Measurements from ENCODE around the gene SAV1.
A peak's percentile ranks its signal among the peaks of the same experiment; 100 is the strongest.
"Not testable (repeated sequence)": the region's sequence is repeated elsewhere in the genome, so short reads cannot be mapped to it uniquely, and the experiment has no call there.

SAV1 gene

GRCh38 chr14:50667996-50668825 is at the start of gene SAV1:
Gene SAV1 (minus strand): TSS chr14:50668306. CDS start chr14:50667967, 339 bp downstream.
- peak; percentile 31 for DNase-seq

- no peak for DNase-seq
Observed at GRCh38 chr14:50717811-50718210, 49.7 kb upstream of the SAV1 start.

GRCh38 chr14:50714450-50715073 is 46.5 kb upstream of the SAV1 start:
- DNase-seq = no peak

DNA sequence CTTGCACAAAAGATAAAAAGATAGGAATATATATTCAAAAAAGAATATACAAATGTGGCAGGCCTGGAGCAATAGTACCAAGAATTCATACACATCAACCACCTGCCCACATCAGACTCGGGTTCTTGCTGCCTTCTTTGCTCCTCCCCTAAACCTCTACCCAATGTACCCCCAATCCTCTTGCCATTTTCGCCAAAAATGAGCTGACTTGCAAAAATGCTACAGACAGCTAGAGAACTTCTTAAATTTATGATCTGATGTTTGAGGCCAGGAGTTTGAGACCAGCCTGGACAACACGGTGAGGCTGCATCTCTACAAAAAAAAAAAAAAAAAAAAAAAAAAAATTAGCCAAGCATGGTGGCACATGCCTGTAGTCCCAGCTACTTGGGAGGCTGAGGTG is 42.9 kb upstream of the SAV1 start:
- DNase-seq = no peak

- no peak for DNase-seq
Observed at GRCh38 chr14:50705026-50705593, 37.0 kb upstream of the SAV1 start.

- DNase-seq = no peak
Observed at GRCh38 chr14:50704454-50705010, 36.4 kb upstream of the SAV1 start.

- no peak for DNase-seq
Observed at GRCh38 chr14:50697659-50698290, 29.7 kb upstream of the SAV1 start.

DNA sequence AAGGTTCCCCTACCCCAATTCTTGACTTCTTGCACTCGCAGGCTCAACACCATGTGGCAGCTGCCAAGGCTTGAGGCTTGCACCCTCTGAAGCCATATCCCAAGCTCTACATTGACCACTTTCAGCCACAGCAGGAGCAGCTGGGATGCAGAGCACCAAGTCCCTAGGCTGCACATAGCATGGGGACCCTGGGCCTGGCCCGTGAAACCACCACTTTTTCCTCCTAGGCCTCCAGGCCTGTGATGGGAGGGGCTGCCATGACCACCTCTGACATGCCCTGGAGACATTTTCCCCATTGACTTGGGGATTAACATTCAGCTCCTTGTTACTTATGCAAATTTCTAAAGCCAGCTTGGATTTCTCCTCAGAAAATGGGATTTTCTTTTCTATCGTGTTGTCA is 26.2 kb upstream of the SAV1 start:
- DNase-seq = not testable (repeated sequence)

- DNase-seq = no peak
Observed at GRCh38 chr14:50688875-50689274, 20.8 kb upstream of the SAV1 start.

DNA sequence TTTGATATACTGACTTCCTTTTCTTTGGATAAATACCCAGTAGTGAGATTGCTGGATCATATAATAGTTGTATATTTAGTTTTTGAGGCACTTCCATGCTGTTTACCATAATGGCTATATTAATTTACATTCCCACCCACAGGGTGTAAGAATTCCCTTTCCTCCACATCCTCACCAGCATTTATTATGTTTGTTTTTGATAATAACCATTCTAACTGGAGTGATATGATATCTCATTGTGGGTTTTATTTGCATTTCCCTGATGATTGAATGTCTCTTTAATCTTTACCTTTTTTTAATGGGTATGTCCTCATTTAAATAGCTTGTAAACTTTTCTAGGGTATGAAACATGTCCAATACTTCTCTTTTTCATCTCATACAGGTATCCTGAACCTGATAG is 11.6 kb upstream of the SAV1 start:
- no peak for DNase-seq

GRCh38 chr14:50678163-50678562 is 10.1 kb upstream of the SAV1 start:
- DNase-seq = no peak

GRCh38 chr14:50677527-50678063 is 9.5 kb upstream of the SAV1 start:
- no peak for DNase-seq

- DNase-seq = no peak
Observed at GRCh38 chr14:50676814-50677516, 8.9 kb upstream of the SAV1 start.

DNA sequence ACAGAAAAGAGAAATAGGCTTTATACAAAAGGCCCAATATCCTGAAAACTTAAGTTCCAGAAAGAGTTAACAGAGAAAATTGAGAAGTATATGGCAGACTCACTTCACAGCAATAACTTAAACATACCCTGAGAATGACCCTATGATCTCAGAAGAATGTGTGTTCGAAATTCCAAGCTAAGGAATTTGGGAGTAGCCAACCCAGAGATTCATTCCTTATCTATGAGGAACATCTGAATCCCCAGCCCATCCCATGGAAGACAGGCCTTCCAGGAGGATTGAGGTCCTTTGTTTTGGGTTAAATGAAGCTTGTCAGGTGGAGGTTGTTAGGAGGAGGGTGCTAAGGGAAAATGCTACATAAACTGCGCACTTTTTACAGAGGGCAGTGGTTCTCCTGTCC is 7.5 kb upstream of the SAV1 start:
- no peak for DNase-seq

DNA sequence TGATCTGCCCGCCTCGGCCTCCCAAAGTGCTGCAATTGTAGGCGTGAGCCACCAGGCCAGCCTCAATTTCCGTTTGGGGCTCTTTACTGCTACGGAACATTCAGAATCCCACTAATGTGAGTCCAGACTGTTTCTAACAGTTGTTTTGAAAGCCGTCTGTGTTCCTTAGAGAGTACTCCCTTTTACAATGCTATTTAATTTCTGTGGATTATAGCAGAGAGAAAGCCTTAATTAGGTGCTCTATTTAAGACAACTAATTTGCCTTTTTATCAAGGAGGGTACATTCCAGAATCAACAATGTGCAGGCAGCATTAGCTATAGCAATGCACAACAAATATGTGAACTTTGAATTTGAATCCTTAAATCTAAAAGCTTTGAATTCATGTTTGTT is 2.8 kb upstream of the SAV1 start:
- DNase-seq = no peak

DNA sequence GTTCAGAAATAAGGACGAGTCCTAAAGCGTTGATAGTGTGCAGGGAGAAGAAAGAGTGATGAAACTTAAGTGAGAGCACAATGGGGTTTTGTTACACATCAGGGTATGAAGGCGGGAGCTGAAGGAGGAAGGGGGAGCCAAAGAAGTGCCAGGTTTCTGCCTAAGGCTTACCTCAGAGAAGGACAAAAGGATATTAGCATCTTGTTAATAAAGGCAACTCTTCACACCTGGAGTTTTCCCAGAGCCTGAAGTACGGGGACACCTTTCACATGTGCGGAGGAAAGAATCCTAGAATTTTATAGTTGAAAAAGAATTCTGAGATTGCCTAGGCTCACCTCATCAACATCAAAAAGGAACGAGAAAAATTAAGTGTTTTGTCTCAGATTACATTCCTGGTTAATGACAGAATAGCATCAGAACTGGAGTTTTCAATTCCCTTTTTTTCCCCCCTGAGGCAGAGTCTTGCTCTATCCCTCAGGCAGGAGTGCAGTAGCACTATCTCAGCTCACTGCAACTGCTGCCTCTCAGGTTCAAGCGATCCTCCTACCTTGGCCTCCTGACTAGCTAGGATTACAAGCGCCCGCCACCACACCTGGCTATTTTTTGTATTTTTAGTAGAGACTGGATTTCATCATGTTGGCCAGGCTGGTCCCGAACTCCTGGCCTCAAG is 2.2 kb upstream of the SAV1 start:
- DNase-seq = no peak

DNA sequence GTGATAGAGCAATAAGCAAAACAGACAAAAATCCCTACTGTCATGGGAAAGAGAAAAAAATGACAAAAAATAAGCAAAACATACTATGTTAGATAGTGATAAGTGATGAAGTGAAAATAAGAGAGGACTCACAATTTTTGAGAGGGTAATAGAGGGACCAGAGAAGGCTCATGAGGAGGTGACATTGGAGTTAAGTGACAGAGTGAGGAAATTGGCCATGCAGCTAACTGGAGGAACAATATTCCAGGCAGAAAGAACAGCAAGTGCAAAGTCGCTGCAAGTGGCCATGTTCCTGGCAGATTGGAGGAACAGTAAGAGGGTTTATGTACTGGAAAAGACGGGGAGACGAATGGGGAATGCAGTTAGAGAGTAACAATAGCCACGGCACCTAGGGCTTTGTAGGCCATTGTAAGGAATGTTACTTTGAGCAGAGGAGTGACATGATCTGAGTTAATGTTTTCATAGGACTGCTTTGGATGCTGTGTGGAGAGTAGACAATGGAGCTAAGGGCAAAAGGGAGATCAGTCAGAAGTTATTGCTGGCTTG is 1.4 kb upstream of the SAV1 start:
- DNase-seq = no peak

DNA sequence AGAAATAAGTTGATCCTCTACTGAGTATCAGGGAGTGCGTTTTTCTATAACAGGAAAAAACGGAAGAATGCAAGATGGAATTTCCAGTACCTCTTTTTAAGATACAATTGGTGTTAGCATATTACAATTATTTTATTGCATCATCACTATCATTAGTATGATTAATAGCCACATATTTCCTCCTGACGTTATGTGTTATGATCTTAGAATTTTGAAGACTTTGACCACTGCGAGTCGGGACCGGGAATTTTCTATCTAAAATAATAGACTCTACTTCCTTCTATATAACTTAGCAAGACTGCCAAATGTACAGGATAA is 679 bp upstream of the SAV1 start:
- no peak for DNase-seq

DNA sequence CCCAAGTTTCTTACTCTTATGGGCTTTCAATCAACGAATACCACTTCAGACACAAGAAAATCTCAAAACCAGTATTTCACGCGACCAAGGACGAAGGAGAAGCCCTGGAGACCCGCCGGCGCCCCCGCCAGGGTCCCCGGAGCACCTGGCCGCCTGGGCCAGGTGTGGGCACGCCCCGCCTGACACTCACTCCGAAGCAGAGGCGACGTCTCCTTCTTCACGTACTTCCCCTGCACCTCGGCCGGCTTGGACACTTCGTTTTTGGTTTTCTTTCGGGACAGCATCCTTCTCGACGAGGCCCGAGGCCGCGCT is 466 bp downstream of the SAV1 start:
- DNase-seq = peak; percentile 12

DNA sequence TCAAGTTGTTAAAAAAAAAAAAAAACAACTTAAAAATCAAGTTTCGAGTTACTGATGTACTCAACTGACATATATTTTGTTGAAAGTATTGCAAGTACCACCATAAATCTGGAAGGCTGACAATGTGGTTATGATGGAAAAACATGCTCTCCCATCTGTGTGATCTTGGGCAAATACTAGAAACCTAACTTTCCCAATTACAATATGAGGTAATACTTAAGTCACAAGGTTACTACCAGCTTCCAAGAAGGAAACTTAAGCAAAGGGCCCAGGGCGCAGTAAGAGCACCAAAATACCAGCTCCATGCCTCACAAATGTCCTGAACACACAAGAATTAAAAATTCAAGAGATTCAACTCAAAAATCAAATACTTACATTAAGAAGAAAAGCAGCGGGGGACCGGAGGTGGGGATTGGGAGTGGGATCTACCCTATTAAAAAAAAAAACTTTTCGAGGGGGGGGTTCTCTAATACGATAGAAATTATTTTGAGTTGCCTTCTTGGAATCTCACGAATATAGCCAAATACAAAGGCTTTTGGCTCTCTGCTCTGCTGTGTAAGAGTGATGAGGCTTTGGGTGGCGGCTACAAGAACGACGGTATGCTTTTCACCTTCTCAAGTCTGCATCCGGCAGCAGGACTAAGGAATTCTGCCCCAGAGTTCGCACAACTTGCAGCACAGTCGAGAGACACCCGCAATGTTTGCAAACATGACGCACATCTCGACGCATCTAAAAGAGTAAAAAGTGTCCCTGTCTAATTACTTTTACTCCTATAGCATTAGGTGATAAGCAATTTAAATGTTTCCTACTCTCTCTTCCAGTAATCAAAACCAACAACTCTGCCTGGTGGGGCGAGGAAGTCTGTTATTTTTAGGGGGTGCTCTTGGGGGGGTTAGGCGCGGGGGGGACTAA is 1.1 kb downstream of the SAV1 start:
- peak; percentile 10 for DNase-seq

GRCh38 chr14:50665300-50665699 is 2.8 kb downstream of the SAV1 start:
- not testable (repeated sequence) for DNase-seq

Data from activated gamma-delta T cell treated with Interleukin-2 at 50 U/mL for 16 hours (primary cell).